Fibroblast of villous mesenchyme (primary cell): ENCODE results near the gene DRAM1. TPM values are rescaled to one million over a fixed set of nuclear protein-coding genes. Genes with fewer than 3 reads are reported as not detected.

ENCODE experiments used
- DNase-seq: peaks from one replicate; pipeline ENCODE4 v3.0.0-alpha.2; 2010; ENCODE audit warnings: low read depth
- H3K4me3 ChIP-seq: 2 replicates; pipeline ENCODE4 v1.5.1; 2011; ENCODE audit warnings: low read depth, mild to moderate bottlenecking, low read length
- CTCF ChIP-seq: IDR thresholded peaks from 2 replicates; pipeline ENCODE4 v1.5.1; 2012; ENCODE audit warnings: low read depth, mild to moderate bottlenecking, low read length; ENCODE audit not compliant: insufficient read depth
- total RNA-seq: library from RNA; depleted of rRNA; stranded (reverse); fragments of >200 nt; gene quantifications from 2 replicates; pipeline ENCODE4 v1.2.3, GENCODE V29; 2012

The DRAM1 gene
- total RNA-seq, 1 donor, result 344 TPM

DNA sequence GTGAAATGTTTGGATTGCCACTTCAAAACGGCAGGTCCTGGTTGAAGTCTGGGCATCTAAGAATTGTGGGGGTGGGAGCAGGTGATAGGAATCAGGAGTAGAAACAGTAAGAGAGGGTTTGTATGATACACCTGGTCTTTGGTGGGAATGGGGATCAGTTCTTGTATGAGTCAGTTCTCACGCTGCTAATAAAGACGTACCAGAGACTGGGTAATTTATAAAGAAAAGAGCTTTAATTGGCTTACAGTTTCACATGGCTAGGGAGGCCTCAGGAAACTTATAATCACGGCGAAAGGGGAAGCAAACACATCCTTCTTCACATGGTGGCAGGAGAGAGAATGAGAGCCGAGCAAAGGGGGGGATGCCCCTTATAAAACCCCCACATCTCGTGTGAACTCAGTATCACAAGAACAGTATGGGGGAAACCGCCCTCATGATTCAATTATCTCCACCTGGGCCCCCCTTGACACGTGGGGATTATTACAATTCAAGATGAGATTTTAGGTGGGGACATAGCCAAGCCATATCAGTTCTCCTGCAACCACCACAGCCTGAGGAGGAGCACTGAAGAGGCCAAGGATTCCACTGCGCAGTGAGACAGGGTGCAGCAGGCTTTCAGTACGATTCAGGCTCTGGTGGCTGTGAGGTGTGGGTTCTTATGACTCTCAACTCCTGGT is 52.1 kb downstream of the DRAM1 start:
- no peak overlapping the region for H3K4me3 ChIP-seq
- no peak for TF ChIP-seq CTCF
- DNase-seq, result no peak

GRCh38 chr12:101931498-101932326 is 54.3 kb downstream of the DRAM1 start:
- no peak for DNase-seq
- no peak overlapping the region for H3K4me3 ChIP-seq
- TF ChIP-seq CTCF, result no peak

DNA sequence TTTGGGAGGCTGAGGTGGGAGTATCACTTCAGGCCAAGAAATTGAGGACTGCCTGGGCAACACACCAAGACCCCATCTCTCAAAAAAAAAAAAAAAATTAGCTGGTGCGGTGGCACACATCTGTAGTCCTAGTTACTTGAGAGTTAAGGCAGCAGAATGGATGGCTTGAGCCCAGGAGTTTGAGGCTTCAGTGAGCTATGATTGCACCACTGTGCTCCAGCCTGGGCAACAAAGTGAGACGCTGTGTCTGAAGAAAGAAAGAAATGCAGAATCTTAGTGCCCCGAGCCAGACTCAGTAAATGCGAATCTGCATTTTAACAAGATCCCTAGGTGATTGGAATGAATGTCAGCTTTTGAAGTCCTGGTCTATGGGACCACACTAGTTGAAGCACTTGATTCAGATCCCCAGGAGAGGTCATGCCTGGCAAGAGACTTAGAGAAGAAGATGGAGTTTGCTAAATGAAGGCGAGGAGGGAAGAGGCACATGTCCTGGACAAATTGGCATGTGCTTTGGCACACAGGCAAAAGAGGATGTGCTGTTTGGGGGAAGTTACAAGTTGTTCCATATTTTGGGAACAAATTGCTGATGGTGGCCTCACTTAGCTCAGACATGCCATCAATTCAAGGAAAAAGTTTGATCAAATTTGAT is 56.6 kb downstream of the DRAM1 start:
- no peak for TF ChIP-seq CTCF
- no peak overlapping the region for H3K4me3 ChIP-seq
- DNase-seq, result no peak

GRCh38 chr12:101935890-101936746 is 58.7 kb downstream of the DRAM1 start:
- peak; percentile 99 for DNase-seq
- H3K4me3 ChIP-seq, result no peak overlapping the region
- TF ChIP-seq CTCF, result no peak

- H3K4me3 ChIP-seq, result no peak overlapping the region
- no peak for TF ChIP-seq CTCF
- DNase-seq, result peak; percentile 37
These were observed 61.9 kb downstream of the DRAM1 start for GRCh38 chr12:101939306-101939705.

GRCh38 chr12:101939856-101940265 is 62.5 kb downstream of the DRAM1 start:
- peak; percentile 86 for TF ChIP-seq CTCF
- peak; percentile 90 for DNase-seq

More at GRCh38 chr12:101939856-101940265, 62.5 kb downstream of the DRAM1 start:
- H3K4me3 ChIP-seq, result no peak overlapping the region
